ENCODE measurements around the gene TMIGD3. TPM values are rescaled to one million over a fixed set of nuclear protein-coding genes. Genes with fewer than 3 reads are reported as not detected.

TMIGD3 gene
- total RNA-seq, 1 experiment from 2014 or later: 0.21 TPM

DNA sequence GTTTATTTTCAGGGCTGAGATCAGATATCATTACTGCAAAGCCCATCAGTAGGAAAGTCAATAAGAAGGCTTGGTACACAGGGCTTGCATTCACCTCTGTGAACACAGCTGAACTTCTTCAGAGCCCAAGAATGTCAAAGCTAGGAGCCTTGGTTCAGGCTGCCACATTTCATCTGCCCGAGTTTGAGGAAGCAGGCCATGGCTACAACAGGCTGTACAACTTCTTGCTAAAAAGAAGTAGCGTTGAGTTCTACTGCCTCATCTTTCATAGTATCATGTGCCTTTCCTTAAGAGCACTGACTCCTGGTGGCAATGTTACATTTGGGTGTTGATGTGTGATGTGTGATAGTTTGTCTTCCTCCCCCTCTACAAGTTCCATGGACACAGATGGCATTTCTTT lies 19.6 kb downstream of the TMIGD3 start:
- DNase-seq (ENCODE audit: low read depth, low spot score): no peak
- in situ Hi-C loops (cut with HindIII; ENCODE audit: low pct_unique_long_range_greater_than_20kb, low sequenced_read_pairs): no loop called here

- in situ Hi-C loops (cut with HindIII; ENCODE audit: low pct_unique_long_range_greater_than_20kb, low sequenced_read_pairs): no loop called here
- DNase-seq (ENCODE audit: low read depth, low spot score): no peak
Measured at GRCh38 chr1:111483166-111483565, 20.3 kb downstream of the TMIGD3 start.

DNA sequence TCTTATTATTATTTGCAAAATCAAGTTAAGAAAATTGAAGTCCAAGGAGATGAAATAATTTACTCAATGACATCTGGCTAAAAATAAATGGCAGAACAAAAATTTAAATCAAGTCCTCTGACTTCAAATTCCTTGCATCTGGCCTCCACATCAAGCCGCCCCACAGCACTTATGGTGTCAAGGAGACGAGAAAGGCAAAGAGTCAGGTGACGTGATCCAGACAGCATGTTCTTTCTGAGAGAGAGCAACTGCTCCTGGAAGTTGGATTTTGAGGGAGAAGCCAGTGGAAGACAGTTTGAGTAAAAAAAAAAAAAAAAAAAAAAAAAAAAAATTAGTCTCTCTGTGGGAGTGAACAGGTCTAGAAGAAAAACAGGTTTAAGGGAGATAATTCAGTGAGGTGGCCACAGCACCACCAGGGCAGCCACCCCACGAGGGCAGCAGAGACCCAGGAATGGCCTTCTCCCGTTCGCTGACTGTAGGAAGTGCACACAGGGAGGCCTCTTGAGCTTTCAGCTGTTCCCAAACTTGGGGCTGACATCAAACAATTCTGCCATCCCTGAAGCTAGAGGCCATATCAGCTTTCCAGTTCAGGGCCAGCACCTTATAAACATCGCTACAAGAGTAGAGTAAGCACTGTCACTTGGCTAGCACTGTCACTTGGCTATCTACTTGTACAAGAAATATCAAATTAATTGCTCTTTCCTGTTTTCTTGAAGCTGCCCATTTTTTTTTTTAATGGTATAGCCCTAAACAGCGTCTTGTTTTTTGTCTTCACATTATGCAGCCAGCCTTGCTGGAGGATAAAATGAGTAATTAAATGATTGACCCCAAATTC lies 21.8 kb downstream of the TMIGD3 start:
- in situ Hi-C loops (cut with HindIII; ENCODE audit: low pct_unique_long_range_greater_than_20kb, low sequenced_read_pairs): no loop called here

DNA sequence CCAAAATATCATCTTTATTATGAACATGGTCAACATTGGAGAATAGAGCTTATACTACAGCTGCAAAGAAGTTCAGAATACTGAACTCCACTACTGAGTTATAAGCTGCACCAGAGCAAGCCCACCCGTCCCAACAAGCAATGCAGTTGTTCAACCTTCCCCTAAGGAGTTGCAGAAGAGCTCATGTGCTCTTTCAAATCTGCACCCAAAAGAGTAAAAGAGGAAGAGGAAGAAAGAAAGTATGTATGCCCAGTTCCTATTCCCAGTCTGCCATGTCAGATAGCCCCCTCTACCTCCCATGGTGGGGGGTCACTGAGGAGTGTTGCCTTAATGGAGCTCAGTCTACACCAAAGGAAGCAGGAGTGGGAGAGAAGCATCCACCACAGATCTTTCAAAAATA lies 22.8 kb downstream of the TMIGD3 start:
- in situ Hi-C loops (cut with HindIII; ENCODE audit: low pct_unique_long_range_greater_than_20kb, low sequenced_read_pairs): no loop called here
- no peak for DNase-seq (ENCODE audit: low read depth, low spot score)

More for the DNA sequence above, 21.8 kb downstream of the TMIGD3 start:
- peak; percentile 75 for DNase-seq (ENCODE audit: low read depth, low spot score)

GRCh38 chr1:111476761-111477309 lies 26.6 kb downstream of the TMIGD3 start:
- in situ Hi-C loops (cut with HindIII; ENCODE audit: low pct_unique_long_range_greater_than_20kb, low sequenced_read_pairs): loop anchor here (10.0 kb wide), 1 partner anchor 288 kb away; no protein-coding TSS in a partner anchor
- DNase-seq (ENCODE audit: low read depth, low spot score): no peak

DNA sequence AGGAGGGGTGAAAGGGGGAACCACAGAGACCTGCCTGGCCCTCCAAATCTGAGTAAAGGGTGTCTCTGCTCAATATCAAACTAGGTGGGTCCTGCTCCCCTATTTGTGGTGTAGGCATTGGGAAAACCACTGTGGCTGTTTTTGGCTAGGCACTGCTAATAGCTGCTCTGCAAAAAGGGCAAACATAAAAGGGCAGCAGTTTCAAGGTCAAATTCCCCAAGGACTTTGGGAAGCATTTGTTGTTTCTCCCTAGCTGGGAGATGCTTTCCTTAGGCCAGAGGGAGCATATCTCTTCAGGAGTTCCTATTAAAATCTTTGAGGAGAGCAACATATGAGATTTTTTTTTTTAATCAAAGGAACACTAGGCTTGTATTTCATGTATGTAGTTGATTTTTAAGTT lies 27.2 kb downstream of the TMIGD3 start:
- DNase-seq (ENCODE audit: low read depth, low spot score): no peak
- in situ Hi-C loops (cut with HindIII; ENCODE audit: low pct_unique_long_range_greater_than_20kb, low sequenced_read_pairs): loop anchor here (10.0 kb wide), 1 partner anchor 289 kb away; no protein-coding TSS in a partner anchor

- in situ Hi-C loops (cut with HindIII; ENCODE audit: low pct_unique_long_range_greater_than_20kb, low sequenced_read_pairs): loop anchor here (10.0 kb wide), 1 partner anchor 289 kb away; no protein-coding TSS in a partner anchor
- DNase-seq (ENCODE audit: low read depth, low spot score): no peak
Measured at GRCh38 chr1:111475701-111476100, 27.7 kb downstream of the TMIGD3 start.

GRCh38 chr1:111474521-111474920 lies 28.9 kb downstream of the TMIGD3 start:
- in situ Hi-C loops (cut with HindIII; ENCODE audit: low pct_unique_long_range_greater_than_20kb, low sequenced_read_pairs): loop anchor here (10.0 kb wide), 1 partner anchor 290 kb away; no protein-coding TSS in a partner anchor
- no peak for DNase-seq (ENCODE audit: low read depth, low spot score)

DNA sequence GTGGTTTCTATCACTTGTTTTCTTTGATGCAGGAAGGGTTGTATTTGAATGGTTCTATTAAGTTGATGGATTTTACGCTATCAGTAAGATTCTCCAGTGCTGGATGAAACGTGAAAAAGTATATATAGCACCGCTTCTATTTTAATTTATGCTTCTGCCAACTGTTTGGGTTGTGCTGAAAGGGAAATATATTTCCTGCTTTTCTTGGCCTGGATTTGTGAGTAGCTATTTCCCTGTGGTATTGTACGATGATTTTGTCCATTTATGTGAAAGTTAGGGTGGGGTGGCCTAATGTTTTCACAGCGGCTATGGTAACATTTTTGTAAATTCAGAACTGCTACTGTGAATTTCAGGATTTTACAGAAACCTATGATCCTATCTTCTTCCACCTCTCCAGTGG lies 29.3 kb downstream of the TMIGD3 start:
- no peak for DNase-seq (ENCODE audit: low read depth, low spot score)
- in situ Hi-C loops (cut with HindIII; ENCODE audit: low pct_unique_long_range_greater_than_20kb, low sequenced_read_pairs): loop anchor here (10.0 kb wide), 1 partner anchor 291 kb away; no protein-coding TSS in a partner anchor

DNA sequence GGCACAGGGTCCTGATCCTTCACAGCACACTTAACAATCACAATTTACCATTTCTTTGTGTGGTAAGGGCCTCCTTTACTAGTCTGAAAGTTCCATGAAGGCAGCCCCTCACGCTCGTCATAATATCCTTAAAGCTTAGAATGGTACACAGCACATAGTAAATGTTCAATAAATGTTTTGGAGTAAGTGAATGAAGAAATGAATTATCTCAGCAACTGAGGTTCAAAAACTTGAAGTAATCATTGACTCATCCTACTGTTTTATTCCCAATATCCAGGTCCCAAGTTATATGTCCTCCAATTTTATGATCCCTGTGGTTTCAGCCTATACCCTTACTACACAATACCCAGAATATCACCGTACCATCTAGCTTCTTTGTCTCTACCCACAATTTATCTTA lies 31.9 kb downstream of the TMIGD3 start:
- in situ Hi-C loops (cut with HindIII; ENCODE audit: low pct_unique_long_range_greater_than_20kb, low sequenced_read_pairs): loop anchor here (10.0 kb wide), 1 partner anchor 293 kb away; no protein-coding TSS in a partner anchor
- no peak for DNase-seq (ENCODE audit: low read depth, low spot score)

DNA sequence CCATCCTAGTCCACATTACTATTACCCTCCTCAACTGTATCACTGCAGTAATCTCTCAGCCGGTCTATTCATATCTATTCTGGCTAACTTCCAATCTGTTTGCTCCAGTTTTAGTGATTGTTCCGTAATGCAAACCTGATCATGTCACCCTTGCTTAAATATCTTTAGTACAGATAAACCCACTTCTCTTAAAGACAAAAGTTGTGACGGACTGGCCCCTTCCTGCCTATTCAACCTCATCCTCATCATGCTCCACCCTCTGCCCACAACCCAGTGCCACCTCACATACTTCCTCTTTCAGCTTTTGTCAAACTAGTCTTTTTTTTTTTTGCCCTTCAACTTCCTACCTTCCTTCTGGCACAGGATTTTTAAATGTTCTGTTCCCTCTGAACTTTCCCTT lies 32.4 kb downstream of the TMIGD3 start:
- in situ Hi-C loops (cut with HindIII; ENCODE audit: low pct_unique_long_range_greater_than_20kb, low sequenced_read_pairs): loop anchor here (10.0 kb wide), 1 partner anchor 294 kb away; no protein-coding TSS in a partner anchor
- DNase-seq (ENCODE audit: low read depth, low spot score): no peak

GRCh38 chr1:111470596-111470995 lies 32.8 kb downstream of the TMIGD3 start:
- in situ Hi-C loops (cut with HindIII; ENCODE audit: low pct_unique_long_range_greater_than_20kb, low sequenced_read_pairs): loop anchor here (10.0 kb wide), 1 partner anchor 294 kb away; no protein-coding TSS in a partner anchor
- DNase-seq (ENCODE audit: low read depth, low spot score): no peak

GRCh38 chr1:111469539-111469938 lies 33.9 kb downstream of the TMIGD3 start:
- no peak for DNase-seq (ENCODE audit: low read depth, low spot score)
- in situ Hi-C loops (cut with HindIII; ENCODE audit: low pct_unique_long_range_greater_than_20kb, low sequenced_read_pairs): no loop called here

DNA sequence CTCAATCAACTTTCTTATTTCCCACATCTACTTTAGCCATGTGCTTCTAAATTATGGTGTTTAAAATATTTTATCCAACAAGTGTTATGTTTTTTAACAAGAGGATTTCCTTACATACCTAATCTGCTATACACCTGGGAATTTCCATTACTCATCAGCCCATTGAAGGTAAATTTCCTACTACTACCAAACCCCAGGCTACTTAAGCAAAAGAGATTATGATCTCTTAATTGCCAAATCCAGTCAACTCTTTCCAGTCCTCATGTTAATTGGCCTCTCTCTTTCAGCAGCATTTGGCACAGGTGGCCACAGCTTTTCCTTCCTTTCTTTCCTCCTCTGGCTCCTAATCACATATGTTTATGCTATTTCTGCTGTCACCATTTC lies 34.7 kb downstream of the TMIGD3 start:
- in situ Hi-C loops (cut with HindIII; ENCODE audit: low pct_unique_long_range_greater_than_20kb, low sequenced_read_pairs): no loop called here
- DNase-seq (ENCODE audit: low read depth, low spot score): no peak

GRCh38 chr1:111467865-111468716 lies 35.3 kb downstream of the TMIGD3 start:
- DNase-seq (ENCODE audit: low read depth, low spot score): peak; percentile 21
- in situ Hi-C loops (cut with HindIII; ENCODE audit: low pct_unique_long_range_greater_than_20kb, low sequenced_read_pairs): no loop called here

- in situ Hi-C loops (cut with HindIII; ENCODE audit: low pct_unique_long_range_greater_than_20kb, low sequenced_read_pairs): no loop called here
- DNase-seq (ENCODE audit: low read depth, low spot score): no peak
Measured at GRCh38 chr1:111466480-111466879, 37.0 kb downstream of the TMIGD3 start.

DNA sequence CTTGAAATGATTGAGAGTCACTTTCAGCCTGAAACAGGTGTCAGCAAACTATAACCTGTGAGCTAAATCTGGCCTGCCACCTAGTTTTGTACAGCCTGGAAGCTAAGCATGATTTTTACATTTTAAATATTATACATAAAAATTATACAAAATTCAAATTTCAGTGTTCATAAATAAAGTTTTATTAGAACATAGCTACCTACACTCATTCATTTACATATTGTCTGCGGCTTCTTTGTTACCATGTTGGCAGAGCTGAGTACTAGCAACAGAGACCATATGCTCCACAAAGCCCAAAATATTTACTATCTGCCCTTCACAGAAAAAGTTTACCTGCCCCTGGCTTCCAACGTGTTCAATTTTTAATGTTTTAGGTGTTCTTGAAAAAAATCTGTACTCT lies 37.7 kb downstream of the TMIGD3 start:
- no peak for DNase-seq (ENCODE audit: low read depth, low spot score)
- in situ Hi-C loops (cut with HindIII; ENCODE audit: low pct_unique_long_range_greater_than_20kb, low sequenced_read_pairs): no loop called here
